Esophagus squamous epithelium (tissue), 5 donors: ENCODE measurements around the gene OR6S1. TPM values are rescaled to one million over a fixed set of nuclear protein-coding genes. Genes with fewer than 3 reads are reported as not detected.

Source experiments
- DNase-seq: peaks from one replicate; lab custom pipeline; 2025; lab: John Stamatoyannopoulos, UW
- H3K27ac ChIP-seq, 4 donors: fragments of 200-600 bp; sonication (generic); one replicate each; pipeline ENCODE4 v1.5.1; 2016 to 2019; ENCODE audit warnings: mild to moderate bottlenecking in 1 of 4
- H3K27me3 ChIP-seq, 4 donors: fragments of 200-600 bp; sonication (generic); 1 replicate in 3 of 4; 2 replicates in 1 of 4; pipeline versions ENCODE4 v1.5.1 to v1.6.0; 2017 to 2021; ENCODE audit warnings: antibody characterized with exemption in 1 of 4
- H3K36me3 ChIP-seq, 3 donors: fragments of 200-600 bp; sonication (generic); one replicate each; pipeline ENCODE4 v1.5.1; 2016 to 2019
- H3K4me1 ChIP-seq, 3 donors: fragments of 200-600 bp; sonication (generic); one replicate each; pipeline ENCODE4 v1.5.1; 2017 to 2019
- H3K4me3 ChIP-seq, 4 donors: fragments of 200-600 bp; sonication (generic); 1 replicate in 3 of 4; 2 replicates in 1 of 4; pipeline ENCODE4 v1.5.1; 2016 to 2019; ENCODE audit warnings: mild to moderate bottlenecking in 2 of 4, moderate library complexity in 1 of 4
- H3K9me3 ChIP-seq, 3 donors: fragments of 200-600 bp; sonication (generic); one replicate each; pipeline ENCODE4 v1.5.1; 2016 to 2019
- CTCF ChIP-seq, 6 experiments: fragments of 450-650 bp in 4 of 6; fragments of 200-600 bp in 2 of 6; sonication (generic) in 2 of 6; IDR thresholded peaks; one replicate each; pipeline ENCODE4 v1.5.1; 2016 to 2019; ENCODE audit warnings: antibody characterized with exemption in 6 of 6, mild to moderate bottlenecking in 4 of 6, moderate library complexity in 4 of 6
- POLR2A ChIP-seq, 4 donors: fragments of 450-650 bp; IDR thresholded peaks; one replicate each; pipeline ENCODE4 v1.6.1; 2017; ENCODE audit warnings: antibody characterized with exemption in 4 of 4, mild to moderate bottlenecking in 4 of 4, moderate library complexity in 3 of 4
- WGBS, 2 donors: methylation state at CpG; one replicate each; pipeline ENCODE4 v1.1.5; 2018; 5-methylcytosine and 5-hydroxymethylcytosine counted together
- intact Hi-C: fragments of 100-400 bp; cut with DNase I; formaldehyde crosslinking; loops from one replicate; pipeline ENCODE4 v1.15.0; 2022
- total RNA-seq, 4 donors: library from RNA; depleted of rRNA; stranded (reverse); fragments of >200 nt; gene quantifications; one replicate each; pipeline ENCODE4 v1.1.0, GENCODE V29; 2016
- donor health status: DM: yes; HTN: yes; CAD: no.

Gene OR6S1
- total RNA-seq = not detected

GRCh38 chr14:20641591-20641990, at the start of gene OR6S1:
Gene OR6S1 (minus strand): TSS chr14:20641691. CDS start chr14:20641691, 0 bp downstream.
- TF ChIP-seq POLR2A (IDR thresholded peaks at IDR 0.05) (no peak), CTCF (IDR thresholded peaks at IDR 0.05) (no peak)
- 82 to 94% methylated on average over 2 of the region's 2 CpGs for WGBS, 2 donors
- intact Hi-C loops = no loop called here

GRCh38 chr14:20690848-20691640, 49.6 kb upstream of the OR6S1 start:
- Histone ChIP-seq H3K4me1 (peaks cover 0 to 27% (median 3%) of the 10 kb centered on the region in 3 donors), H3K27me3 (no peaks in the 10 kb centered on the region), H3K9me3 (no peaks in the 10 kb centered on the region), H3K27ac (peak overlapping the region in 2 of 4 donors; percentile 12 to 59), H3K4me3 (peak overlapping the region in 2 of 4 donors; percentile 7 to 10), H3K36me3 (peaks cover 0 to 23% (median 0%) of the 10 kb centered on the region in 3 donors)
- intact Hi-C loops = loop anchor here (10.0 kb wide), 1 partner anchor 274 kb away; no protein-coding TSS in a partner anchor
- no peak for TF ChIP-seq POLR2A (IDR thresholded peaks at IDR 0.05)
- peak; percentile 62 to 92 (median 86) for TF ChIP-seq CTCF (IDR thresholded peaks at IDR 0.05)
- WGBS, 2 donors = 19 to 21% methylated on average over 9 of the region's 9 CpGs
- no peak for DNase-seq

More at GRCh38 chr14:20641591-20641990, at the start of gene OR6S1:
- Histone ChIP-seq H3K27me3 (peaks cover 0 to 61% (median 3%) of the 10 kb centered on the region in 4 donors), H3K9me3 (no peaks in the 10 kb centered on the region), H3K27ac (no peak within 1 kb of the TSS), H3K36me3 (no peaks in the 10 kb centered on the region), H3K4me3 (no peak within 1 kb of the TSS), H3K4me1 (no peaks in the 10 kb centered on the region)
- DNase-seq = no peak

GRCh38 chr14:20688167-20688839, 46.8 kb upstream of the OR6S1 start, which contains the start of gene ANG:
Gene ANG (plus strand): TSS chr14:20688764. CDS start chr14:20693565, 4,801 bp downstream.
- 77 to 90% methylated on average over 7 of the region's 7 CpGs for WGBS, 2 donors
- Histone ChIP-seq H3K27me3 (no peaks in the 10 kb centered on the region), H3K36me3 (peaks cover 0 to under 1% (median 0%) of the 10 kb centered on the region in 3 donors), H3K4me1 (peaks cover 7 to 52% (median 12%) of the 10 kb centered on the region in 3 donors), H3K4me3 (no peak within 1 kb of the TSS), H3K9me3 (no peaks in the 10 kb centered on the region), H3K27ac (no peak within 1 kb of the TSS)
- intact Hi-C loops = loop anchor here (10.0 kb wide), 1 partner anchor 354 kb away; the partner anchor contains the start of gene CCNB1IP1
- DNase-seq = no peak
- TF ChIP-seq POLR2A (IDR thresholded peaks at IDR 0.05) = no peak
- no peak for TF ChIP-seq CTCF (IDR thresholded peaks at IDR 0.05)

GRCh38 chr14:20687362-20688166, 46.1 kb upstream of the OR6S1 start:
- H3K4me3 ChIP-seq = no peak overlapping the region
- no peak for TF ChIP-seq POLR2A (IDR thresholded peaks at IDR 0.05)
- TF ChIP-seq CTCF (IDR thresholded peaks at IDR 0.05) = no peak
- peaks cover 7 to 52% (median 12%) of the 10 kb centered on the region in 3 donors for H3K4me1 ChIP-seq
- intact Hi-C loops = loop anchor here (10.0 kb wide), 1 partner anchor 353 kb away; the partner anchor contains the start of gene CCNB1IP1
- 71 to 85% methylated on average over 2 to 5 of the region's 5 CpGs for WGBS, 2 donors
- no peaks in the 10 kb centered on the region for H3K27me3 ChIP-seq
- no peaks in the 10 kb centered on the region for H3K36me3 ChIP-seq
- H3K9me3 ChIP-seq = no peaks in the 10 kb centered on the region
- no peak for DNase-seq
- H3K27ac ChIP-seq = no peak overlapping the region
